Measurements from ENCODE around the gene SRD5A1.

The SRD5A1 gene

DNA sequence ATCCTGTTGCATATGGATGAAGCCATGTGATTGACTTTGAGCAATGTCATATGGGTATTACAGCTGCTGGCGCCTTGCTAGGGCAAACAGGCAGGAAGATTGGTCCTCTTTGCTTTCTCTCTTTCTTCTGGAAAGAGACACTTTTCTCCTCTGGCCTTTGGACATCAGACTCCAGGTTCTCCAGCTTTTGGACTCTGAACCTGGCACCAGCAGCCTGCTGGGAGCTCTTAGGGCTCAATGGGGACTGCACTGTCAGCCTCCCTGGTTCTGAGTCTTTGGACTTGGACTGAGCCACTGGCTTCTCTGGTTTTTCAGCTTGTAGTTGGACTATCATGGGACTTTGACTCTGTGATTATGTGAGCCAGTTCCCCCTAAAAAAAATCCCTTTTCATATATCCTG lies 45.1 kb downstream of the SRD5A1 start:
- no peak overlapping the region for H2AFZ ChIP-seq (ENCODE audit: low read length)
- no peaks in the 10 kb centered on the region for H4K20me1 ChIP-seq (ENCODE audit: insufficient read depth, low read length)
- no peaks in the 10 kb centered on the region for H3K9me3 ChIP-seq (replicated peaks; ENCODE audit: insufficient read depth, low read length)
- no peak overlapping the region for H3K27ac ChIP-seq (ENCODE audit: low read length)
- no peak overlapping the region for H3K4me2 ChIP-seq (ENCODE audit: low read depth, low read length)
- H3K4me3 ChIP-seq (ENCODE audit: low read length) = no peak overlapping the region
- no peaks in the 10 kb centered on the region for H3K4me1 ChIP-seq (ENCODE audit: low read length)
- no peak overlapping the region for H3K9ac ChIP-seq (ENCODE audit: low read length)
- H3K79me2 ChIP-seq (ENCODE audit: low read length) = no peaks in the 10 kb centered on the region
- H3K9me2 ChIP-seq (replicated peaks; ENCODE audit: insufficient read depth, low read length) = no peaks in the 10 kb centered on the region
- H3K27me3 ChIP-seq (replicated peaks; ENCODE audit: insufficient read depth, low read length) = no peaks in the 10 kb centered on the region
- H3F3A ChIP-seq (ENCODE audit: insufficient read depth, low read length) = no peaks in the 10 kb centered on the region
- DNase-seq = no peak
- TF ChIP-seq, protein P1, sequence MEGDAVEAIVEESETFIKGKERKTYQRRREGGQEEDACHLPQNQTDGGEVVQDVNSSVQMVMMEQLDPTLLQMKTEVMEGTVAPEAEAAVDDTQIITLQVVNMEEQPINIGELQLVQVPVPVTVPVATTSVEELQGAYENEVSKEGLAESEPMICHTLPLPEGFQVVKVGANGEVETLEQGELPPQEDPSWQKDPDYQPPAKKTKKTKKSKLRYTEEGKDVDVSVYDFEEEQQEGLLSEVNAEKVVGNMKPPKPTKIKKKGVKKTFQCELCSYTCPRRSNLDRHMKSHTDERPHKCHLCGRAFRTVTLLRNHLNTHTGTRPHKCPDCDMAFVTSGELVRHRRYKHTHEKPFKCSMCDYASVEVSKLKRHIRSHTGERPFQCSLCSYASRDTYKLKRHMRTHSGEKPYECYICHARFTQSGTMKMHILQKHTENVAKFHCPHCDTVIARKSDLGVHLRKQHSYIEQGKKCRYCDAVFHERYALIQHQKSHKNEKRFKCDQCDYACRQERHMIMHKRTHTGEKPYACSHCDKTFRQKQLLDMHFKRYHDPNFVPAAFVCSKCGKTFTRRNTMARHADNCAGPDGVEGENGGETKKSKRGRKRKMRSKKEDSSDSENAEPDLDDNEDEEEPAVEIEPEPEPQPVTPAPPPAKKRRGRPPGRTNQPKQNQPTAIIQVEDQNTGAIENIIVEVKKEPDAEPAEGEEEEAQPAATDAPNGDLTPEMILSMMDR (IDR thresholded peaks at IDR 0.05; ENCODE audit: low read length) = no peak
- TF ChIP-seq EZH2 (optimal IDR thresholded peaks at IDR 0.05; ENCODE audit: low read depth, low read length) (no peak), EZH2phosphoT487 (IDR thresholded peaks at IDR 0.05; ENCODE audit: low read length) (no peak)
- no peaks in the 10 kb centered on the region for H3K36me3 ChIP-seq (replicated peaks; ENCODE audit: insufficient read depth, low read length)

DNA sequence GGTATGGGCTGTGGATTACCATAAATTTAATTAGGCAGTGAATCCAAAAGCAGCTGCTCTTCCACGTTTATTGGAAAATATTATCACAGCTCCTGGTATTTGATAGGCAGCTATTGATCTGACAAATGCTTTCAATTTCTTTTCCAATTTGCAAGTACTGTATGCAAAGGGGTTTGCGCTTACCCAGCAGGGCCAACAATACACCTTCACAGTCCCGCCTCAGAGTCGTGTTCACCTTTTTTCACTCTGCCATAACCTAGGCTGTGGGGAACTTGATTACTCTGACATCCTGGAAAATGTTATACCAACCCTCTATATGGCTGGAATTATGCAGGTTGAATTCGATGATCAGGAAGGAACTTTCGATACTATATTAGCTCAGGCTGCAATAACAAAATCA lies 47.7 kb downstream of the SRD5A1 start:
- H3K79me2 ChIP-seq (ENCODE audit: low read length) = no peaks in the 10 kb centered on the region

DNA sequence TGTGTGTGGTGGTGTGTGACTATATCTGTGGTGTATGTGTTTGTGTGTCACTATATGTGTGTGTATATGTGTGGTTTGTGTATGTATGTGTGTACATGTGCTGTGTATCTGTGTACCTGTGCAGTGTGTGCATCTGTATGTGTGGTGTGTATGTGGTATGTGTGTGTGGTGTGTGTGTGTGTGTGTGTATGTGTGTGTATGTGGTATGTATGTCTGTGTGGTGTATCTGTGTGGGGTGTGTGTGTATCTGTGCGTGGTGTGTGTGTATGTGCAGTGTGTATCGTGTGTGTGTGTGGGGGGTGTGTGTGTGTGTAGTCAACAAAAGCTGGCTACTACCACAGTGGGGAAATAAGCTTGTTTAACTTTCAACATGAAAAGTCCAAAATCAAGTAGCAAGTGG lies 48.4 kb downstream of the SRD5A1 start:
- Histone ChIP-seq H3K79me2 (ENCODE audit: low read length) (no peaks in the 10 kb centered on the region), H3K9me3 (replicated peaks; ENCODE audit: insufficient read depth, low read length) (no peaks in the 10 kb centered on the region), H3F3A (ENCODE audit: insufficient read depth, low read length) (no peaks in the 10 kb centered on the region), H3K4me3 (ENCODE audit: low read length) (no peak overlapping the region), H3K27me3 (replicated peaks; ENCODE audit: insufficient read depth, low read length) (no peaks in the 10 kb centered on the region), H3K4me2 (ENCODE audit: low read depth, low read length) (no peak overlapping the region), H3K36me3 (replicated peaks; ENCODE audit: insufficient read depth, low read length) (no peaks in the 10 kb centered on the region), H3K9me2 (replicated peaks; ENCODE audit: insufficient read depth, low read length) (no peaks in the 10 kb centered on the region), H3K27ac (ENCODE audit: low read length) (no peak overlapping the region), H3K4me1 (ENCODE audit: low read length) (no peaks in the 10 kb centered on the region), H4K20me1 (ENCODE audit: insufficient read depth, low read length) (no peaks in the 10 kb centered on the region), H2AFZ (ENCODE audit: low read length) (no peak overlapping the region), H3K9ac (ENCODE audit: low read length) (no peak overlapping the region)
- TF ChIP-seq EZH2phosphoT487 (IDR thresholded peaks at IDR 0.05; ENCODE audit: low read length) (no peak), EZH2 (optimal IDR thresholded peaks at IDR 0.05; ENCODE audit: low read depth, low read length) (no peak)
- TF ChIP-seq, protein P1 (IDR thresholded peaks at IDR 0.05; ENCODE audit: low read length) = no peak
- no peak for DNase-seq

More for the DNA sequence above, 47.7 kb downstream of the SRD5A1 start:
- Histone ChIP-seq H4K20me1 (ENCODE audit: insufficient read depth, low read length) (no peaks in the 10 kb centered on the region), H3K27ac (ENCODE audit: low read length) (no peak overlapping the region), H3K4me1 (ENCODE audit: low read length) (no peaks in the 10 kb centered on the region), H3K4me2 (ENCODE audit: low read depth, low read length) (no peak overlapping the region), H3K9me3 (replicated peaks; ENCODE audit: insufficient read depth, low read length) (no peaks in the 10 kb centered on the region), H3K9me2 (replicated peaks; ENCODE audit: insufficient read depth, low read length) (no peaks in the 10 kb centered on the region), H3K9ac (ENCODE audit: low read length) (no peak overlapping the region), H3K4me3 (ENCODE audit: low read length) (no peak overlapping the region), H3F3A (ENCODE audit: insufficient read depth, low read length) (no peaks in the 10 kb centered on the region), H2AFZ (ENCODE audit: low read length) (no peak overlapping the region), H3K27me3 (replicated peaks; ENCODE audit: insufficient read depth, low read length) (no peaks in the 10 kb centered on the region), H3K36me3 (replicated peaks; ENCODE audit: insufficient read depth, low read length) (no peaks in the 10 kb centered on the region)
- TF ChIP-seq EZH2 (optimal IDR thresholded peaks at IDR 0.05; ENCODE audit: low read depth, low read length) (no peak), EZH2phosphoT487 (IDR thresholded peaks at IDR 0.05; ENCODE audit: low read length) (no peak)
- TF ChIP-seq, protein P1 (IDR thresholded peaks at IDR 0.05; ENCODE audit: low read length) = no peak
- no peak for DNase-seq

All from MM.1S (cell line).